Left kidney (tissue), 2 donors: Measurements from ENCODE around the gene GALNT18. TPM values are rescaled to one million over a fixed set of nuclear protein-coding genes. Genes with fewer than 3 reads are reported as not detected.
"Not testable (repeated sequence)": the region's sequence is repeated elsewhere in the genome, so short reads cannot be mapped to it uniquely, and the experiment has no call there.

Experiments
- DNase-seq: peaks from one replicate; pipeline ENCODE4 v3.0.0-alpha.2; 2013
- polyA plus RNA-seq: library from polyadenylated mRNA; unstranded; fragments of 120-200 nt; gene quantifications from one replicate; pipeline ENCODE4 v1.2.1, GENCODE V29; 2013; ENCODE audit not compliant: insufficient read length

GALNT18 gene
- polyA plus RNA-seq, 1 donor, result 20.8 TPM

- no peak for DNase-seq
Measured at GRCh38 chr11:11387622-11388305, 234.0 kb downstream of the GALNT18 start.

- DNase-seq, result no peak
Measured at GRCh38 chr11:11387207-11387606, 234.6 kb downstream of the GALNT18 start.

- DNase-seq, result no peak
Measured at GRCh38 chr11:11384829-11385228, 237.0 kb downstream of the GALNT18 start.

- DNase-seq, result no peak
Measured at GRCh38 chr11:11383995-11384394, 237.8 kb downstream of the GALNT18 start.

- DNase-seq, result no peak
Measured at GRCh38 chr11:11382858-11383532, 238.8 kb downstream of the GALNT18 start.

- no peak for DNase-seq
Measured at GRCh38 chr11:11381471-11382105, 240.2 kb downstream of the GALNT18 start.

GRCh38 chr11:11380883-11381282 is 240.9 kb downstream of the GALNT18 start:
- DNase-seq, result no peak

GRCh38 chr11:11380340-11380739 is 241.5 kb downstream of the GALNT18 start:
- no peak for DNase-seq

- no peak for DNase-seq
Measured at GRCh38 chr11:11379661-11380060, 242.1 kb downstream of the GALNT18 start.

- no peak for DNase-seq
Measured at GRCh38 chr11:11378184-11378940, 243.4 kb downstream of the GALNT18 start.

- no peak for DNase-seq
Measured at GRCh38 chr11:11374358-11375148, 247.3 kb downstream of the GALNT18 start.

GRCh38 chr11:11373934-11374333 is 247.9 kb downstream of the GALNT18 start:
- DNase-seq, result no peak

- DNase-seq, result no peak
Measured at GRCh38 chr11:11372461-11372860, 249.3 kb downstream of the GALNT18 start.

- DNase-seq, result no peak
Measured at GRCh38 chr11:11370962-11371303, 250.9 kb downstream of the GALNT18 start.

GRCh38 chr11:11370255-11370961 is 251.4 kb downstream of the GALNT18 start:
- no peak for DNase-seq

- DNase-seq, result no peak
Measured at GRCh38 chr11:11366793-11367192, 255.0 kb downstream of the GALNT18 start.

GRCh38 chr11:11363674-11364073 is 258.1 kb downstream of the GALNT18 start:
- no peak for DNase-seq

- no peak for DNase-seq
Measured at GRCh38 chr11:11359611-11360010, 262.2 kb downstream of the GALNT18 start.

GRCh38 chr11:11356842-11357241 is 265.0 kb downstream of the GALNT18 start:
- DNase-seq, result no peak

GRCh38 chr11:11352878-11353277 is 268.9 kb downstream of the GALNT18 start, which contains the start of gene CSNK2A3:
Gene CSNK2A3 (minus strand): TSS chr11:11353250. CDS start chr11:11353119, 131 bp downstream.
- DNase-seq, result not testable (repeated sequence)

GRCh38 chr11:11351851-11352250 is 270.0 kb downstream of the GALNT18 start:
- DNase-seq, result not testable (repeated sequence)
